ENCODE measurements around the gene ZNF385B. TPM values are rescaled to one million over a fixed set of nuclear protein-coding genes. Genes with fewer than 3 reads are reported as not detected.

ZNF385B gene
- polyA plus RNA-seq, 1 of the 3 experiments (the other 2 are of a cell fraction): 0.16 TPM

DNA sequence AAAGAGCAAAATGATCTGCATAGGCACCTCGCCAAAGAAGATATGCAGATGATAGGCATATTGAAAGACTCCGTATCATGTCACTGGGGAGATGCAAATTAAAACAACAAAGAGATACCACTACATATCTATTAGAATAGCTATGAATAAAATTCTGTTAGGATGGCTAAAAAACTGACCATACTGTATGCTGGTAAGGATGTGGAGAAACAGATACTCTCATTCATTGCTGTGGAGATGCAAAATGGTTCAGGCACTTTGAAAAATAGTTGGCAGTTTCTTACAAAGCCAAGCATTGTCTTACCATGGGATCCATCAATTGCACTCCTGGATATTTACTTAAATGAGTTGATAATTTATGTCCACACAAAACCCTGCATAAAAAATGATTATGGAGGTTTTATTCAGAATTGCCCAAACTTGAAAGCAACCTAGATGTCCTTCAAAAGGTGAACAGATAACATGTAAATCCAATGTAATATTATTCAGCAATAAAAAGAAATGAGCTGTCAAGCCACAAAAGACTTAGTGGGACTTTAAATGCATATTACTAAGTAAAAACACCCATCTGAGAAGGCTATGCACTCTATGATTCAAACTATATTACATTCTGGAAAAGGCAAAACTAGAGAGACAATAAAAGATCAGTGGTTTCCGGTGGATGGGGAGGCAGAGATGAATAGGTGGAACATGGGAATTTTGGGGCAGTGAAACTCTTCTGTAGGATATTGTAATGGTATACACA, 31.2 kb downstream of the ZNF385B start:
- H2AFZ ChIP-seq (ENCODE audit: low read depth): no peak overlapping the region
- no peak overlapping the region for H3K4me2 ChIP-seq
- WGBS (ENCODE audit: low lambda C conversion rate): 75% methylated on average over 3 of the region's 3 CpGs
- H3K36me3 ChIP-seq (replicated peaks in 1 of 2; ENCODE audit: control insufficient read depth in 1 of 2, insufficient read depth in 2 of 2, low read length in 1 of 2): no peaks in the 10 kb centered on the region
- no peak for DNase-seq
- H3K9ac ChIP-seq: no peak overlapping the region
- no peaks in the 10 kb centered on the region for H3K9me2 ChIP-seq
- no peaks in the 10 kb centered on the region for H3K27me3 ChIP-seq (ENCODE audit: insufficient read depth)
- no peaks in the 10 kb centered on the region for H3F3A ChIP-seq (replicated peaks; ENCODE audit: insufficient read depth)
- H3K9me3 ChIP-seq: no peaks in the 10 kb centered on the region
- no peaks in the 10 kb centered on the region for H4K20me1 ChIP-seq (ENCODE audit: insufficient read depth)
- no peak overlapping the region for H3K27ac ChIP-seq (ENCODE audit: low read depth in 2 of 2, low read length in 1 of 2)
- no peak overlapping the region for H3K4me3 ChIP-seq (ENCODE audit: low read depth in 2 of 2, low read length in 1 of 2)
- no peaks in the 10 kb centered on the region for H3K79me2 ChIP-seq (ENCODE audit: insufficient read depth)
- ChIA-PET CTCF (no interaction called here), POLR2A (no interaction called here)
- H3K4me1 ChIP-seq (ENCODE audit: control insufficient read depth in 1 of 2, insufficient read depth in 2 of 2, low read depth in 1 of 2, low read length in 1 of 2): no peaks in the 10 kb centered on the region
- TF ChIP-seq, protein P1, sequence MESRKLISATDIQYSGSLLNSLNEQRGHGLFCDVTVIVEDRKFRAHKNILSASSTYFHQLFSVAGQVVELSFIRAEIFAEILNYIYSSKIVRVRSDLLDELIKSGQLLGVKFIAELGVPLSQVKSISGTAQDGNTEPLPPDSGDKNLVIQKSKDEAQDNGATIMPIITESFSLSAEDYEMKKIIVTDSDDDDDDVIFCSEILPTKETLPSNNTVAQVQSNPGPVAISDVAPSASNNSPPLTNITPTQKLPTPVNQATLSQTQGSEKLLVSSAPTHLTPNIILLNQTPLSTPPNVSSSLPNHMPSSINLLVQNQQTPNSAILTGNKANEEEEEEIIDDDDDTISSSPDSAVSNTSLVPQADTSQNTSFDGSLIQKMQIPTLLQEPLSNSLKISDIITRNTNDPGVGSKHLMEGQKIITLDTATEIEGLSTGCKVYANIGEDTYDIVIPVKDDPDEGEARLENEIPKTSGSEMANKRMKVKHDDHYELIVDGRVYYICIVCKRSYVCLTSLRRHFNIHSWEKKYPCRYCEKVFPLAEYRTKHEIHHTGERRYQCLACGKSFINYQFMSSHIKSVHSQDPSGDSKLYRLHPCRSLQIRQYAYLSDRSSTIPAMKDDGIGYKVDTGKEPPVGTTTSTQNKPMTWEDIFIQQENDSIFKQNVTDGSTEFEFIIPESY (IDR thresholded peaks at IDR 0.05; ENCODE audit: borderline replicate concordance, low read depth): no peak
- TF ChIP-seq RCOR1 (IDR thresholded peaks at IDR 0.05; ENCODE audit: low read length) (no peak), EP300 (IDR thresholded peaks at IDR 0.05; ENCODE audit: borderline replicate concordance in 1 of 2, low read depth in 1 of 2, low read length in 1 of 2) (no peak), CHD2 (IDR thresholded peaks at IDR 0.05; ENCODE audit: low read length, partially characterized antibody) (no peak), GABPA (IDR thresholded peaks at IDR 0.05; ENCODE audit: low read depth) (no peak), SMC3 (IDR thresholded peaks at IDR 0.05; ENCODE audit: low read depth, low read length) (no peak), EZH2phosphoT487 (IDR thresholded peaks at IDR 0.05; ENCODE audit: borderline replicate concordance, low read depth) (no peak), TEAD4 (IDR thresholded peaks at IDR 0.05; ENCODE audit: borderline replicate concordance, insufficient read depth) (no peak), SIN3A (IDR thresholded peaks at IDR 0.05; ENCODE audit: borderline replicate concordance, low read depth, low read length) (no peak), MEF2A (IDR thresholded peaks at IDR 0.05; ENCODE audit: borderline replicate concordance, low read depth) (no peak), TCF12 (IDR thresholded peaks at IDR 0.05) (no peak)
- TF ChIP-seq, protein P2, sequence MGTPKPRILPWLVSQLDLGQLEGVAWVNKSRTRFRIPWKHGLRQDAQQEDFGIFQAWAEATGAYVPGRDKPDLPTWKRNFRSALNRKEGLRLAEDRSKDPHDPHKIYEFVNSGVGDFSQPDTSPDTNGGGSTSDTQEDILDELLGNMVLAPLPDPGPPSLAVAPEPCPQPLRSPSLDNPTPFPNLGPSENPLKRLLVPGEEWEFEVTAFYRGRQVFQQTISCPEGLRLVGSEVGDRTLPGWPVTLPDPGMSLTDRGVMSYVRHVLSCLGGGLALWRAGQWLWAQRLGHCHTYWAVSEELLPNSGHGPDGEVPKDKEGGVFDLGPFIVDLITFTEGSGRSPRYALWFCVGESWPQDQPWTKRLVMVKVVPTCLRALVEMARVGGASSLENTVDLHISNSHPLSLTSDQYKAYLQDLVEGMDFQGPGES (IDR thresholded peaks at IDR 0.05; ENCODE audit: low read depth, low read length): no peak
- TF ChIP-seq, protein P3, sequence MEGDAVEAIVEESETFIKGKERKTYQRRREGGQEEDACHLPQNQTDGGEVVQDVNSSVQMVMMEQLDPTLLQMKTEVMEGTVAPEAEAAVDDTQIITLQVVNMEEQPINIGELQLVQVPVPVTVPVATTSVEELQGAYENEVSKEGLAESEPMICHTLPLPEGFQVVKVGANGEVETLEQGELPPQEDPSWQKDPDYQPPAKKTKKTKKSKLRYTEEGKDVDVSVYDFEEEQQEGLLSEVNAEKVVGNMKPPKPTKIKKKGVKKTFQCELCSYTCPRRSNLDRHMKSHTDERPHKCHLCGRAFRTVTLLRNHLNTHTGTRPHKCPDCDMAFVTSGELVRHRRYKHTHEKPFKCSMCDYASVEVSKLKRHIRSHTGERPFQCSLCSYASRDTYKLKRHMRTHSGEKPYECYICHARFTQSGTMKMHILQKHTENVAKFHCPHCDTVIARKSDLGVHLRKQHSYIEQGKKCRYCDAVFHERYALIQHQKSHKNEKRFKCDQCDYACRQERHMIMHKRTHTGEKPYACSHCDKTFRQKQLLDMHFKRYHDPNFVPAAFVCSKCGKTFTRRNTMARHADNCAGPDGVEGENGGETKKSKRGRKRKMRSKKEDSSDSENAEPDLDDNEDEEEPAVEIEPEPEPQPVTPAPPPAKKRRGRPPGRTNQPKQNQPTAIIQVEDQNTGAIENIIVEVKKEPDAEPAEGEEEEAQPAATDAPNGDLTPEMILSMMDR (IDR thresholded peaks at IDR 0.05): no peak
- TF ChIP-seq, protein P4, sequence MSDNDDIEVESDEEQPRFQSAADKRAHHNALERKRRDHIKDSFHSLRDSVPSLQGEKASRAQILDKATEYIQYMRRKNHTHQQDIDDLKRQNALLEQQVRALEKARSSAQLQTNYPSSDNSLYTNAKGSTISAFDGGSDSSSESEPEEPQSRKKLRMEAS (IDR thresholded peaks at IDR 0.05; ENCODE audit: low read depth): no peak
- TF ChIP-seq, protein P5, sequence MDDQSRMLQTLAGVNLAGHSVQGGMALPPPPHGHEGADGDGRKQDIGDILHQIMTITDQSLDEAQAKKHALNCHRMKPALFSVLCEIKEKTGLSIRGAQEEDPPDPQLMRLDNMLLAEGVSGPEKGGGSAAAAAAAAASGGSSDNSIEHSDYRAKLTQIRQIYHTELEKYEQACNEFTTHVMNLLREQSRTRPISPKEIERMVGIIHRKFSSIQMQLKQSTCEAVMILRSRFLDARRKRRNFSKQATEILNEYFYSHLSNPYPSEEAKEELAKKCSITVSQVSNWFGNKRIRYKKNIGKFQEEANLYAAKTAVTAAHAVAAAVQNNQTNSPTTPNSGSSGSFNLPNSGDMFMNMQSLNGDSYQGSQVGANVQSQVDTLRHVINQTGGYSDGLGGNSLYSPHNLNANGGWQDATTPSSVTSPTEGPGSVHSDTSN (IDR thresholded peaks at IDR 0.05): no peak
- TF ChIP-seq, protein P6, sequence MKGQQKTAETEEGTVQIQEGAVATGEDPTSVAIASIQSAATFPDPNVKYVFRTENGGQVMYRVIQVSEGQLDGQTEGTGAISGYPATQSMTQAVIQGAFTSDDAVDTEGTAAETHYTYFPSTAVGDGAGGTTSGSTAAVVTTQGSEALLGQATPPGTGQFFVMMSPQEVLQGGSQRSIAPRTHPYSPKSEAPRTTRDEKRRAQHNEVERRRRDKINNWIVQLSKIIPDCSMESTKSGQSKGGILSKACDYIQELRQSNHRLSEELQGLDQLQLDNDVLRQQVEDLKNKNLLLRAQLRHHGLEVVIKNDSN (IDR thresholded peaks at IDR 0.05; ENCODE audit: borderline replicate concordance, low read depth): no peak
